Activated naive CD8-positive, alpha-beta T cell treated with anti-CD3 and anti-CD28 coated beads for 36 hours (primary cell): ENCODE results near the gene MRPS35. TPM values are rescaled to one million over a fixed set of nuclear protein-coding genes. Genes with fewer than 3 reads are reported as not detected.

Source experiments
- DNase-seq: peaks from one replicate; pipeline ENCODE4 v3.0.0; 2021
- H3K27ac Mint-ChIP-seq: one replicate; pipeline ENCODE4 v1.8.0; 2022; ENCODE audit warnings: mild to moderate bottlenecking, moderate library complexity, mixed read lengths
- H3K27me3 Mint-ChIP-seq: one replicate; pipeline ENCODE4 v1.8.0; 2022; ENCODE audit warnings: mild to moderate bottlenecking, mixed read lengths
- H3K36me3 Mint-ChIP-seq: one replicate; pipeline ENCODE4 v1.8.0; 2021; ENCODE audit warnings: mild to moderate bottlenecking, mixed read lengths
- H3K4me1 Mint-ChIP-seq: one replicate; pipeline ENCODE4 v1.8.0; 2021; ENCODE audit warnings: mixed read lengths
- H3K4me3 Mint-ChIP-seq: one replicate; pipeline ENCODE4 v1.8.0; 2022; ENCODE audit warnings: mild to moderate bottlenecking, moderate library complexity, mixed read lengths
- H3K9me3 Mint-ChIP-seq: one replicate; pipeline ENCODE4 v1.8.0; 2022; ENCODE audit warnings: mixed read lengths
- total RNA-seq, 2 experiments: library from RNA; stranded (reverse); gene quantifications; one replicate each; pipeline ENCODE4 v1.2.3, GENCODE V29; 2021

MRPS35 gene
- total RNA-seq, 2 experiments from 2014 or later, result 69.5 to 70.2 TPM

DNA sequence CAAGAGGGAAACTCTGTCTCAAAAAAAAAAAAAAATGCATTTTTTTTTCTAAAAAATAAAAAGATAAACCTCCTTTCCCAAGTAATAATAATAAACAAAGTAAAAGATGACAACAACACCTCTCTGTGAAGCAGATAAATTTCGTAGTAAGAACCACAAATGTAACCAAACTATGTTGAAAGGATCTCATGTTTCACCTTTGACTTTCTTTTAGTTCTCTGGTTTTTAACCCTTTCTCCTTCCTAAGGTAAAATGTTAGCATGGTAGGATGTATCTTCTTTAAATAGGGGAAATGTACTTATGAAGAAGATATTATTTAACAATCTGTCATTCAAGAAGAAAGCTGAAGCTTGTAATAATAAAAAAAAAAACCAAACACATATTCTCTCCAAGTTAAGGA lies 67.6 kb downstream of the MRPS35 start:
- peaks cover 16% of the 10 kb centered on the region for H3K36me3 Mint-ChIP-seq
- H3K4me3 Mint-ChIP-seq, result no peak overlapping the region
- no peaks in the 10 kb centered on the region for H3K27me3 Mint-ChIP-seq
- peaks cover 27% of the 10 kb centered on the region for H3K4me1 Mint-ChIP-seq
- H3K9me3 Mint-ChIP-seq, result no peaks in the 10 kb centered on the region
- DNase-seq, result no peak
- no peak overlapping the region for H3K27ac Mint-ChIP-seq

DNA sequence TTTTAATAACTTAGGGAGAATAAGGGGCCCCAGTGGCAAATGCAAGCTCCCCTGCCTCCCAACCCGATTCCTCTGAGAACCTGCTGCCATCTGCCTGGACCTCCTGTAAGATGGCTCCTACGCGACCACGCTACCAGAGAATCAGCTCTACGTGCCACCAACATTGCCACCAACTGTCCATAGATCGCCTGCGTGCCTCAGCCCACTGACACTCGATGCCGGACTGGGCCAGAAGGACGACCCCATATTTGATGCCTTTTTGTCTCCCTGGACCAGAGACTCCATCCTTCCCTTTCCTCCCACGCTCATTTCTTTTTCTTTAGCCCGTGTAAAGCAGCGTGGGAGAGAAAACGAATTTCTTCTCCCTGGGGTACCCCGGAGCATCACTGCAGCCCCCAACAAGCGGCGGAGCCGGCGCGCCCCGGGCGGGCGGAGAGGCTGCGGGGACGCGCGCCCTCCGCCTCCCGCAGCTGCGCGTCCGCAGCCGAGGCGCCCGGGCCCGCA lies 68.8 kb downstream of the MRPS35 start:
- peak; percentile 23 for DNase-seq
- Mint-ChIP-seq H3K4me3 (peak overlapping the region; percentile 86), H3K27me3 (no peaks in the 10 kb centered on the region), H3K9me3 (no peaks in the 10 kb centered on the region), H3K27ac (peak overlapping the region; percentile 94), H3K36me3 (peaks cover 20% of the 10 kb centered on the region), H3K4me1 (peaks cover 31% of the 10 kb centered on the region)

DNA sequence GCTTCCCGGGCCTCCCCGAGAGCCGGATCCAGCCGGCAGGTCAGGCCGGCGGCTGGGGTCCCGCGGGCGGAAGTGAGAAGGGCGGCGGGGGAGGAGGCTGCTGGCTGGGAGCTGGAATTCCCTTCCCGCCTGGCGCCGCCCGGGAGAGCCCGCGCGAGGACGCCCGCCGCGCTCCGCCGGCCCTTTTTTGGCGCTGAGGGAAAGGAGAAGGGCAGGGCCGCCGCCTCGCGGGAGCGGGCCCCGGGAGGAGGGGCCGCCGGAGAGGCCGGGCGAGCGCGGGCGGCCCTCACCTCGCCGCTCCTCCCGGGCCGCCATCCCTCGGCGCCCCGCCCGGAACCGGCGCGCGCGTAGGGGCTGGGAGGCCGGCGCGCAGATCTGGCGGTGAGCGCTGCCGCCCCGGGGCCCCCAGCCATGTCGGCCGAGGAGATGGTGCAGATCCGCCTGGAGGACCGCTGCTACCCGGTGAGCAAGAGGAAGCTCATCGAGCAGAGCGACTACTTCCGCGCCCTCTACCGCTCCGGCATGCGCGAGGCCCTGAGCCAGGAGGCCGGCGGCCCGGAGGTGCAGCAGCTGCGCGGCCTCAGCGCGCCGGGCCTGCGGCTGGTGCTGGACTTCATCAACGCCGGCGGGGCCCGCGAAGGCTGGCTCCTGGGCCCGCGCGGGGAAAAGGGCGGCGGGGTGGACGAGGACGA lies 69.4 kb downstream of the MRPS35 start, which contains the start of the genes KLHL42 and MANSC4:
Gene KLHL42, plus strand, starts transcription at position 314 of the 692 bp plus-strand sequence. Its CDS starts 98 bp downstream, at position 412.
Gene MANSC4, minus strand, starts transcription at position 317 of the 692 bp plus-strand sequence. CDS start 8,960 bp downstream, outside the sequence.
- Mint-ChIP-seq H3K27ac (peak within 1 kb of the TSS; percentile 94), H3K4me3 (peak within 1 kb of the TSS; percentile 86), H3K4me1 (peaks cover 36% of the 10 kb centered on the region), H3K9me3 (no peaks in the 10 kb centered on the region), H3K27me3 (no peaks in the 10 kb centered on the region), H3K36me3 (peaks cover 25% of the 10 kb centered on the region)
- DNase-seq, result peak; percentile 71

- H3K27ac Mint-ChIP-seq, result peak overlapping the region; percentile 79
- peak; percentile 37 for DNase-seq
- peaks cover 28% of the 10 kb centered on the region for H3K36me3 Mint-ChIP-seq
- H3K4me3 Mint-ChIP-seq, result peak overlapping the region; percentile 82
- H3K9me3 Mint-ChIP-seq, result no peaks in the 10 kb centered on the region
- peaks cover 39% of the 10 kb centered on the region for H3K4me1 Mint-ChIP-seq
- H3K27me3 Mint-ChIP-seq, result no peaks in the 10 kb centered on the region
Observed at GRCh38 chr12:27780612-27781408, 70.2 kb downstream of the MRPS35 start.

DNA sequence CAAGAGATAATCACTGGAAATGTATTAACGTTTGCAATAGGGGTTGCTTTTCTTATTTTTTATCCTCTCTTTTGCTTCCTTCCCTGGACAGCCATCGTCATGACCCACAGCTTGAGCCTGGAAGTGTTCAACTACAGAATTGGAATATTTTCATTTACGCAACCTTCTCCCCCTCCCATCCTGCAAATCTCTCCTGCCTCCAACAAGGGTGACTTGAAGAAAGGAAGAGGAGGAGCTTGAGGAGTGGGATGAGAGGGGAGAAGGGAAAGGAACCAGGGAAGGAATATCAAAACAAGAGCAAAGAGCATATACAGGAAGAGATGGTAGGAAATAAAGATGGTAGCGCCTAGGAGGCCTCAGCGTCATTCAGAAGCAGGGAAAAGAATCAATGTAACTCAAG lies 71.0 kb downstream of the MRPS35 start:
- Mint-ChIP-seq H3K27ac (no peak overlapping the region), H3K27me3 (no peaks in the 10 kb centered on the region), H3K4me1 (peaks cover 44% of the 10 kb centered on the region), H3K9me3 (no peaks in the 10 kb centered on the region), H3K36me3 (peaks cover 32% of the 10 kb centered on the region), H3K4me3 (peak overlapping the region; percentile 82)
- DNase-seq, result no peak

DNA sequence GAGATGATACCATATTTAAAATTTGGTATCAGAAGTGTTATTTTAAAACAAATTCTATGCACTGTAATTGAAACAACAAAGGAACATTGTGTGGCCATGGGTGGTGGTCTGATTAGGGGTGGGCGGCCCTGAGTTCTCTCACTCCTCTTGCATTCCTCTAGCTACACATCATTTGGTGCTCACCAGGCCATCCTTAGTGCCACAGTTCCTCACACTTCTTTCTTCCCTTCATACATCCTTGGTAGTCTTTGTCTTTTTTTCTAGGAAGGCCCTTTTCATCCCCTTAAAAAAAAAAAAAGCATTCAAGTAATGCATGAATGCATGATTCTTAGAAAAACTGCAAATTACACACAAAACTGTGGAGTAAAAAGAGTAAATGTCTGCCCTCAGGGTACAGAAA lies 71.8 kb downstream of the MRPS35 start:
- DNase-seq, result no peak
- Mint-ChIP-seq H3K4me3 (peak overlapping the region; percentile 65), H3K27me3 (no peaks in the 10 kb centered on the region), H3K4me1 (peaks cover 45% of the 10 kb centered on the region), H3K27ac (no peak overlapping the region), H3K9me3 (no peaks in the 10 kb centered on the region), H3K36me3 (peaks cover 32% of the 10 kb centered on the region)

- Mint-ChIP-seq H3K4me3 (no peak overlapping the region), H3K4me1 (peaks cover 50% of the 10 kb centered on the region), H3K9me3 (no peaks in the 10 kb centered on the region), H3K27ac (no peak overlapping the region), H3K36me3 (peaks cover 43% of the 10 kb centered on the region), H3K27me3 (no peaks in the 10 kb centered on the region)
- no peak for DNase-seq
Observed at GRCh38 chr12:27785882-27786570, 75.4 kb downstream of the MRPS35 start.

GRCh38 chr12:27787559-27787958 lies 76.9 kb downstream of the MRPS35 start:
- H3K27me3 Mint-ChIP-seq, result no peaks in the 10 kb centered on the region
- H3K36me3 Mint-ChIP-seq, result peaks cover 38% of the 10 kb centered on the region
- no peak overlapping the region for H3K4me3 Mint-ChIP-seq
- H3K27ac Mint-ChIP-seq, result no peak overlapping the region
- no peaks in the 10 kb centered on the region for H3K9me3 Mint-ChIP-seq
- H3K4me1 Mint-ChIP-seq, result peaks cover 34% of the 10 kb centered on the region
- no peak for DNase-seq

GRCh38 chr12:27790179-27790578 lies 79.5 kb downstream of the MRPS35 start:
- DNase-seq, result no peak
- Mint-ChIP-seq H3K4me1 (peaks cover 32% of the 10 kb centered on the region), H3K27me3 (no peaks in the 10 kb centered on the region), H3K27ac (no peak overlapping the region), H3K4me3 (no peak overlapping the region), H3K9me3 (no peaks in the 10 kb centered on the region), H3K36me3 (peaks cover 36% of the 10 kb centered on the region)

- Mint-ChIP-seq H3K4me1 (peaks cover 13% of the 10 kb centered on the region), H3K36me3 (peaks cover 35% of the 10 kb centered on the region), H3K9me3 (no peaks in the 10 kb centered on the region), H3K27me3 (no peaks in the 10 kb centered on the region), H3K4me3 (no peak overlapping the region), H3K27ac (peak overlapping the region; percentile 19)
- no peak for DNase-seq
Observed at GRCh38 chr12:27794818-27795584, 84.4 kb downstream of the MRPS35 start.

DNA sequence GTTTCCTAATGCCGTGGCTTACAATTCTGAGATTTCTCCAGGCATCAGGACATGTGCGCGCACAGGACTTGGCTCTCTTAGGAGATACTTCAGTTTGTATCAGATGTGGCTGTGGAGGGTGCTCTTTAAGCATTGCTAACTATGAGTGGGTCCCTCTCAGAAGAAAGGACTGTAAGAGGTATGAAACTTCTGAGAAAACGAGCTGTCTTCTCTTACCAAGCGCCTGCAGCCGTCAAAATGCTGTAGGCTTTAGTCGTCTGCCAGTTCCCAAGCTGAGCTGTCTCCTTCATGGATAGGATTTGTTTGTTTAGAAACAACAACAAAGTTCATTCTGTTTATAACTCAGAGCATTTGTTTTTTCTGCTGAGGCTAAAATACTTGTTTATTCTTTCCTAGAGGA lies 85.5 kb downstream of the MRPS35 start:
- no peaks in the 10 kb centered on the region for H3K27me3 Mint-ChIP-seq
- peaks cover 24% of the 10 kb centered on the region for H3K4me1 Mint-ChIP-seq
- H3K27ac Mint-ChIP-seq, result no peak overlapping the region
- DNase-seq, result no peak
- no peak overlapping the region for H3K4me3 Mint-ChIP-seq
- H3K9me3 Mint-ChIP-seq, result no peaks in the 10 kb centered on the region
- H3K36me3 Mint-ChIP-seq, result peaks cover 44% of the 10 kb centered on the region

DNA sequence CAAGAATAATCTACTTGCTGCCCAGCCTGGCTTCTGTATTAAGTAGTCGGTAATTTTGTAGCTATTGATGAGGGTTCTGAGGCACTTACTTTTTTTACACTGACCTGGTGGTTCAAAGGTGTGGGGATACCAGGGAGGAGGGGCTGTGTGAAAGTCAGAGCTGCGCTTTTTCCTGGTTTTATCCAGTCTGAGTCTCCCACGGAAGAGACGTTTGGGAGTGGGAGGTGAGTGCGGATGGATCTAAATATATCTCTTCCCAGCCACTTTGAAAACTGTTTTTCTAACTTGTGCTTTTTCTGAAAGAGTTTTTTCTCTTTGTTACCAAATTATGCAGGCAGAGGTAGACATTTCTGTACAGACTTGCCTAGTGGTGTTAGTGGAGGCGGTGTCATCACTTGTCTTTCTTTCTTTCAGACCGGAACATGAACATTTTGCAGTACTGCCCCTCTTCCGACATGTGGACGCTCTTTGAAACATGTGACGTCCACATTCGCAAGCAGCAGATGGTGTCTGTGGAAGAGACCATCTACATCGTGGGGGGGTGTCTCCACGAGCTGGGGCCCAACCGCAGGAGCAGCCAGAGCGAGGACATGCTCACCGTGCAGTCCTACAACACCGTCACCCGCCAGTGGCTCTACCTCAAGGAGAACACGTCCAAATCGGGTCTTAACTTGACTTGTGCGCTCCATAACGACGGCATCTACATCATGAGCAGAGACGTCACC lies 86.8 kb downstream of the MRPS35 start:
- Mint-ChIP-seq H3K9me3 (no peaks in the 10 kb centered on the region), H3K36me3 (peaks cover 42% of the 10 kb centered on the region), H3K4me1 (peaks cover 36% of the 10 kb centered on the region), H3K4me3 (no peak overlapping the region), H3K27ac (no peak overlapping the region), H3K27me3 (no peaks in the 10 kb centered on the region)
- no peak for DNase-seq

- Mint-ChIP-seq H3K36me3 (peaks cover 33% of the 10 kb centered on the region), H3K27ac (peak overlapping the region; percentile 90), H3K4me1 (peaks cover 41% of the 10 kb centered on the region)
Observed at GRCh38 chr12:27800819-27801218, 90.2 kb downstream of the MRPS35 start.

GRCh38 chr12:27801630-27802029 lies 91.0 kb downstream of the MRPS35 start:
- H3K27me3 Mint-ChIP-seq, result peaks cover 6% of the 10 kb centered on the region
- H3K4me3 Mint-ChIP-seq, result no peak overlapping the region
- H3K27ac Mint-ChIP-seq, result peak overlapping the region; percentile 90
- DNase-seq, result no peak
- peaks cover 33% of the 10 kb centered on the region for H3K36me3 Mint-ChIP-seq
- no peaks in the 10 kb centered on the region for H3K9me3 Mint-ChIP-seq
- H3K4me1 Mint-ChIP-seq, result peaks cover 48% of the 10 kb centered on the region

More at GRCh38 chr12:27800819-27801218, 90.2 kb downstream of the MRPS35 start:
- no peaks in the 10 kb centered on the region for H3K9me3 Mint-ChIP-seq
- DNase-seq, result no peak
- H3K27me3 Mint-ChIP-seq, result no peaks in the 10 kb centered on the region
- peak overlapping the region; percentile 3 for H3K4me3 Mint-ChIP-seq
